ENCODE data around the gene ADARB2.

Gene ADARB2

DNA sequence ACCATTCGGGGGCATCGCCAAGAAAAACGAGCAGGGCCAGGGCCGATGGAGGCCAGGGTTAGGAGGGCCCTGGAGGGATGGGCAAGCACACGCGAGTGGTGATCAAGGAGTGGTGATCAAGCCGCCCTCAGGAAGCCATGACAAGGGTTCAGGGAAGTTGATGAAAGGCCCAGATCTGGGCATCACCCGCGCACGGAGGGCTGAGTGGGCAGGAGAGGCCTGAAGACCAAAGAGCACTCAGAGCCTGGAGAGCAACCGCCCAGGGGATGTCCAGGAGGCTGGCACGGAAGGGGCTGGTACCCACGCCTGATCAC is 566.5 kb downstream of the ADARB2 start:
- H3K4me3 ChIP-seq (replicated peaks; ENCODE audit: insufficient read depth, low read length): no peak overlapping the region
- no peak for DNase-seq (ENCODE audit: low read depth in 1 of 2, low spot score in 1 of 2)
- H3K27me3 ChIP-seq (ENCODE audit: insufficient read depth, poor library complexity, severe bottlenecking): no peaks in the 10 kb centered on the region
- TF ChIP-seq GABPA (IDR thresholded peaks at IDR 0.05; ENCODE audit: low read depth): no peak
- TF ChIP-seq, protein P1, sequence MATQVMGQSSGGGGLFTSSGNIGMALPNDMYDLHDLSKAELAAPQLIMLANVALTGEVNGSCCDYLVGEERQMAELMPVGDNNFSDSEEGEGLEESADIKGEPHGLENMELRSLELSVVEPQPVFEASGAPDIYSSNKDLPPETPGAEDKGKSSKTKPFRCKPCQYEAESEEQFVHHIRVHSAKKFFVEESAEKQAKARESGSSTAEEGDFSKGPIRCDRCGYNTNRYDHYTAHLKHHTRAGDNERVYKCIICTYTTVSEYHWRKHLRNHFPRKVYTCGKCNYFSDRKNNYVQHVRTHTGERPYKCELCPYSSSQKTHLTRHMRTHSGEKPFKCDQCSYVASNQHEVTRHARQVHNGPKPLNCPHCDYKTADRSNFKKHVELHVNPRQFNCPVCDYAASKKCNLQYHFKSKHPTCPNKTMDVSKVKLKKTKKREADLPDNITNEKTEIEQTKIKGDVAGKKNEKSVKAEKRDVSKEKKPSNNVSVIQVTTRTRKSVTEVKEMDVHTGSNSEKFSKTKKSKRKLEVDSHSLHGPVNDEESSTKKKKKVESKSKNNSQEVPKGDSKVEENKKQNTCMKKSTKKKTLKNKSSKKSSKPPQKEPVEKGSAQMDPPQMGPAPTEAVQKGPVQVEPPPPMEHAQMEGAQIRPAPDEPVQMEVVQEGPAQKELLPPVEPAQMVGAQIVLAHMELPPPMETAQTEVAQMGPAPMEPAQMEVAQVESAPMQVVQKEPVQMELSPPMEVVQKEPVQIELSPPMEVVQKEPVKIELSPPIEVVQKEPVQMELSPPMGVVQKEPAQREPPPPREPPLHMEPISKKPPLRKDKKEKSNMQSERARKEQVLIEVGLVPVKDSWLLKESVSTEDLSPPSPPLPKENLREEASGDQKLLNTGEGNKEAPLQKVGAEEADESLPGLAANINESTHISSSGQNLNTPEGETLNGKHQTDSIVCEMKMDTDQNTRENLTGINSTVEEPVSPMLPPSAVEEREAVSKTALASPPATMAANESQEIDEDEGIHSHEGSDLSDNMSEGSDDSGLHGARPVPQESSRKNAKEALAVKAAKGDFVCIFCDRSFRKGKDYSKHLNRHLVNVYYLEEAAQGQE (IDR thresholded peaks at IDR 0.05; ENCODE audit: insufficient replicate concordance, low read depth): no peak
- TF ChIP-seq SPI1 (IDR thresholded peaks at IDR 0.05; ENCODE audit: borderline replicate concordance, low read depth): no peak
- TF ChIP-seq POLR2AphosphoS5 (IDR thresholded peaks at IDR 0.05; ENCODE audit: low read depth): no peak
- TF ChIP-seq, protein P2, sequence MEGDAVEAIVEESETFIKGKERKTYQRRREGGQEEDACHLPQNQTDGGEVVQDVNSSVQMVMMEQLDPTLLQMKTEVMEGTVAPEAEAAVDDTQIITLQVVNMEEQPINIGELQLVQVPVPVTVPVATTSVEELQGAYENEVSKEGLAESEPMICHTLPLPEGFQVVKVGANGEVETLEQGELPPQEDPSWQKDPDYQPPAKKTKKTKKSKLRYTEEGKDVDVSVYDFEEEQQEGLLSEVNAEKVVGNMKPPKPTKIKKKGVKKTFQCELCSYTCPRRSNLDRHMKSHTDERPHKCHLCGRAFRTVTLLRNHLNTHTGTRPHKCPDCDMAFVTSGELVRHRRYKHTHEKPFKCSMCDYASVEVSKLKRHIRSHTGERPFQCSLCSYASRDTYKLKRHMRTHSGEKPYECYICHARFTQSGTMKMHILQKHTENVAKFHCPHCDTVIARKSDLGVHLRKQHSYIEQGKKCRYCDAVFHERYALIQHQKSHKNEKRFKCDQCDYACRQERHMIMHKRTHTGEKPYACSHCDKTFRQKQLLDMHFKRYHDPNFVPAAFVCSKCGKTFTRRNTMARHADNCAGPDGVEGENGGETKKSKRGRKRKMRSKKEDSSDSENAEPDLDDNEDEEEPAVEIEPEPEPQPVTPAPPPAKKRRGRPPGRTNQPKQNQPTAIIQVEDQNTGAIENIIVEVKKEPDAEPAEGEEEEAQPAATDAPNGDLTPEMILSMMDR (IDR thresholded peaks at IDR 0.05; ENCODE audit: insufficient read depth, low read length): no peak
- no peak overlapping the region for H3K27ac ChIP-seq (replicated peaks)

DNA sequence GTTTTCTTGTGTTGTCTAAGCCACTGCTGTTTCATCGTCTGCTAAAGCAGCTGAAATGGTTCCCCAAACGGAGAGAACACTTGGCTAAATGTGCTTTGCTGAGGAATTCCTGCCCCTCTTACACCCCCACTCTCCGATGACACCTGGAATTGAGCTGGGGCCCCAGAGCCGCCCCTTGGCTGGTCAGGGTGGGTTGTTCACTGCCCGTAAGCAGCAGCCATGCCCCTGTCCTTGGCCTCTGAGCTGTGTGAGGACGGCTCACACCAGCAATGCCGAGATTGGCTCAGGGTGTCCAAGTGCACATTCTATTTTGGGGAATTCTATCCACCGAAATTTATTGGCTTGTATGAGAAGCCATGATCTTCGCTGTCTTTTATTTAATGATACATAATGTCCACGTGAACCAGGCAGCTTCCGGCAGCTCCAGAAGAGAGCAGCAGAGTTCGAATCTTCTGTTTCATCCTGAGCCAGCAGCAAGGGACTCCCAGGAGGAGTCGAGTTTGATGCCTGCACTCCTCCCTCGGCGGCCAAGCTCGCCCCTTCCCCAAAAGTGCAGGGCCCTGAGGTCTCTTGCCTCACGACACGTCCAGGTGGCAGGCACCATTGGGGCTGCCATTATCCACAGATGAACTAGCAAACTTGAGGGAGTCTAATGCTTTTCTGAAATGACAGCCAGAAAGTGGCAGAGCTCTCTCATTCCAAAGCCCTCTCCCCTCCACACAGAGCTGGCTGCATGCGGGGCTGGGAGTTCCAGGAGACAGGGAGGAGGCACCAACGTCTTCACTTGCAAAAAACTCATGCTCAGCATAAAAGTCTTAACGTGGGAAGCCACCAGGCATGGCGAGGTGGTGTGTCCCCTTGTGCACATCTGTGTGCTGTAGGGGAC is 567.1 kb downstream of the ADARB2 start:
- H3K4me3 ChIP-seq (replicated peaks; ENCODE audit: insufficient read depth, low read length): no peak overlapping the region
- DNase-seq (ENCODE audit: low read depth in 1 of 2, low spot score in 1 of 2): no peak
- TF ChIP-seq POLR2AphosphoS5 (IDR thresholded peaks at IDR 0.05; ENCODE audit: low read depth) (no peak), GABPA (IDR thresholded peaks at IDR 0.05; ENCODE audit: low read depth) (no peak), SPI1 (IDR thresholded peaks at IDR 0.05; ENCODE audit: borderline replicate concordance, low read depth) (no peak)
- TF ChIP-seq, protein P1 (IDR thresholded peaks at IDR 0.05; ENCODE audit: insufficient replicate concordance, low read depth): no peak
- no peak overlapping the region for H3K27ac ChIP-seq (replicated peaks)
- H3K27me3 ChIP-seq (ENCODE audit: insufficient read depth, poor library complexity, severe bottlenecking): no peaks in the 10 kb centered on the region

DNA sequence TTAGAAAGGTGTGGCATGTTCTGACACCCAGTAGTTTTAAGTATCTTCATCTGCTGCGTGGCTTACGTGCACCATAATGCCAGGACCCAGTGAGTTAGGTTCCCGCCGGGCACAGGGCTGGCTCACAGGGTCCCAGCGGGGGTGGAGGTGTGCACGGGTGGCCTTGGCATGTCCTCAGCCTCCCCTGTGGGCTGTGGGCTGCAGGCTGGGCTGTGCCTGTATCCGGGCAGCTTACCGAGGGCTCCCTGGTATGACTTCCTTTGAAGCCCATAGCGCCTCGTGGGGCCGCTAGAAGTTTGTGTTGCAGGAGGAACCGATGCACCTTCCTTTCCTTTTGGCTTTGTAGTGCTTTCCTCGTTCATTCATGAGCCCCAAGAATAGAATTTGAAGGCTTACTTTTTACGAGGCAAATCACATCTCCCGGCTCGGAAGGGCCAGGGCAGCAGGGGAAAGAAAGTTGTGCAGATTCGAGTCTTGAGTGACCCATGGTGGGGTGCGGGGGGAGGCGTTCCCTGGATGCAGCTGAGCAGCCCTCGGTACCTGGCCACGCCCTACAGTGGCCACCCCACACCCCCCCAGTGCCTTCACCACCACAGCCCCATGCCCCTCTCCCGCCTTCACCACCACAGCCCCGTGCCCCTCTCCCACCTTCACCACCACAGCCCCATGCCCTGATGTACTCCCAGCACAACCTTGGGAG is 568.0 kb downstream of the ADARB2 start:
- DNase-seq (ENCODE audit: low read depth in 1 of 2, low spot score in 1 of 2): no peak
- H3K27ac ChIP-seq (replicated peaks): no peak overlapping the region
- no peak overlapping the region for H3K4me3 ChIP-seq (replicated peaks; ENCODE audit: insufficient read depth, low read length)
- TF ChIP-seq, protein P1 (IDR thresholded peaks at IDR 0.05; ENCODE audit: insufficient replicate concordance, low read depth): no peak
- TF ChIP-seq GABPA (IDR thresholded peaks at IDR 0.05; ENCODE audit: low read depth) (no peak), SPI1 (IDR thresholded peaks at IDR 0.05; ENCODE audit: borderline replicate concordance, low read depth) (no peak), POLR2AphosphoS5 (IDR thresholded peaks at IDR 0.05; ENCODE audit: low read depth) (no peak)
- TF ChIP-seq, protein P2 (IDR thresholded peaks at IDR 0.05; ENCODE audit: insufficient read depth, low read length): no peak
- H3K27me3 ChIP-seq (ENCODE audit: insufficient read depth, poor library complexity, severe bottlenecking): no peaks in the 10 kb centered on the region

Data from HL-60 (cell line).